Immature natural killer cell (primary cell): ENCODE measurements around the gene CMSS1. TPM values are rescaled to one million over a fixed set of nuclear protein-coding genes. Genes with fewer than 3 reads are reported as not detected.

ENCODE experiments used
- DNase-seq, 3 donors: peaks; one replicate each; pipeline ENCODE4 v3.0.0; 2022; ENCODE audit warnings: mixed read lengths in 1 of 3
- H3K27ac Mint-ChIP-seq, 6 donors: one replicate each; pipeline ENCODE4 v1.8.0; 2020; ENCODE audit warnings: mixed read lengths in 6 of 6, mild to moderate bottlenecking in 5 of 6, inconsistent platforms in 4 of 6, moderate library complexity in 3 of 6
- H3K27me3 Mint-ChIP-seq, 3 donors: one replicate each; pipeline ENCODE4 v1.8.0; 2020 to 2021; ENCODE audit warnings: low read depth in 3 of 3, mild to moderate bottlenecking in 3 of 3, mixed read lengths in 3 of 3, moderate library complexity in 3 of 3, inconsistent platforms in 1 of 3
- H3K36me3 Mint-ChIP-seq, 3 donors: one replicate each; pipeline ENCODE4 v1.8.0; 2020; ENCODE audit warnings: mixed read lengths in 3 of 3, inconsistent platforms in 2 of 3, mild to moderate bottlenecking in 2 of 3
- H3K4me1 Mint-ChIP-seq, 2 donors: one replicate each; pipeline ENCODE4 v1.8.0; 2020; ENCODE audit warnings: inconsistent platforms in 2 of 2, mild to moderate bottlenecking in 2 of 2, mixed read lengths in 2 of 2, moderate library complexity in 1 of 2
- H3K4me3 Mint-ChIP-seq, 5 donors: one replicate each; pipeline ENCODE4 v1.8.0; 2020; ENCODE audit warnings: mild to moderate bottlenecking in 5 of 5, mixed read lengths in 5 of 5, inconsistent platforms in 3 of 5, moderate library complexity in 3 of 5
- H3K9me3 Mint-ChIP-seq, 6 donors: one replicate each; pipeline ENCODE4 v1.8.0; 2020; ENCODE audit warnings: mild to moderate bottlenecking in 6 of 6, mixed read lengths in 6 of 6, inconsistent platforms in 4 of 6, moderate library complexity in 3 of 6
- polyA plus RNA-seq, 3 donors: library from polyadenylated mRNA; unstranded; fragments of 300-500 nt; fragmentation: Illumina TruSeq; gene quantifications; one replicate each; pipeline ENCODE4 v1.2.3, GENCODE V29; 2021

CMSS1 gene
- polyA plus RNA-seq, 3 donors from 2014 or later, result 12.1 to 13.4 (median 12.8) TPM

DNA sequence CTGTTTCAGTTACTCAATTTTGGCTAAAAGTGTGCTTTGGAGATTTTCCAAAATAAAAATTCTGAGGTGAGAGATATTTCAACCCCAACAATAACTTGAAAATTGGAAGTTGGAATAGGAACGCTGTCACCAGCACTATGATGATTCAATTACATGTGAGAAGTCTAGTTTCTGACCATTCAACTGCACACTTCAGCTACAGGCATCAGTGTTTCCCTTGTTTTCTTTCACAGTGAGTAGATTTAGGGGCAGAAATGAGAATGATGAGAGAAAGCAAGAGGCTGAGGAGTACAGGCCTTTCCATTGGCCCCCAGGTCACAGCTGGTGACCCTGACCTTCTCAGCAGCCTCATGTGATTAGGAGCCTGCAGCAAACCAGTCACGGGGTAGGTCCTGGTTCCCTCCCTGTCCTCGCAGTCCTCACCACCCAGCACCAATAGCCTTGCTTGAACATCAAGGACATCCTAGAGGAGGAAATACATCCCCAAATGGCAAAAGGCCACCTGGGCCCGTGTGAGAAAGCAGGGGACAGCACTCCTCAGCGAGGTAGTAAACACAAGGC lies 306.6 kb downstream of the CMSS1 start:
- no peak for DNase-seq
- H3K36me3 Mint-ChIP-seq, result no peaks in the 10 kb centered on the region
- no peaks in the 10 kb centered on the region for H3K27me3 Mint-ChIP-seq
- H3K9me3 Mint-ChIP-seq, result no peaks in the 10 kb centered on the region
- H3K27ac Mint-ChIP-seq, result no peak overlapping the region
- no peaks in the 10 kb centered on the region for H3K4me1 Mint-ChIP-seq
- H3K4me3 Mint-ChIP-seq, result no peak overlapping the region

DNA sequence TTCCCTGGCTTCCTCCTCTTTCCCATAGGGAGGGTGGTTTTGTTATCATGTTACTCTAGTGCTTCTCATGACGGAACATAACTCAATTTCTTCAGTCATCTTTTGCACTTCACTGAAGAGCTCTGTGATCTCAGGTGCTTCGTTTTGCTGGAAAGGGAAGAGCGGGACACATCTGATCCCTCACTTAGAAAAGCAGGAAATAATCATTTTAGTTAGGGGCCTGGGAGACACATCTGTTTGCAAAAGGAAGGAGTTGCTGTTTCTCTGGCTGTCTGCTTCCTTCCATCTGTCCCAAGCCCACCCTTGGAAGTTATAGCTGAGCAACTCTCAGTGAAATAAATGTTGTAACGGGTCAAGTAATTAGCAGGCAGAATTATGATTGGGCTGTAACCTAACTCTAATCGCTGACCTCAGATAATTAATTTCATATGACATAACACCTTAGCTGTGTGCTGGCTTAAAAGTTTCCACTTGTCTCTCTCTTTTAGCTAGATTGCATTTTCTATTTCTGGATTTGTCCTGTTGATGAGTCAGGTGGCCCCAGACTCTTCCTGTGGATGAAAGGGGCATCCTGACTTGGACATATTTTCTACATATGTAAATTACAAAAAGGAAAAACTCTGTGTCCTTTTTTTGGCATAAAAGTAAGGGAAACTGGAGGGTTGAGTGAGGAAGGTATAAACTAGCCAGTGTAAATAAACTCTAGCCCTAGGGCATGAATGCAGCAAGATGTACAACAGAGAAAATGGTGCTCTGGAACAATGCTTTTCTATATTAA lies 307.7 kb downstream of the CMSS1 start:
- DNase-seq, result no peak
- Mint-ChIP-seq H3K36me3 (no peaks in the 10 kb centered on the region), H3K27me3 (no peaks in the 10 kb centered on the region), H3K27ac (no peak overlapping the region), H3K4me3 (no peak overlapping the region), H3K4me1 (no peaks in the 10 kb centered on the region), H3K9me3 (no peaks in the 10 kb centered on the region)

DNA sequence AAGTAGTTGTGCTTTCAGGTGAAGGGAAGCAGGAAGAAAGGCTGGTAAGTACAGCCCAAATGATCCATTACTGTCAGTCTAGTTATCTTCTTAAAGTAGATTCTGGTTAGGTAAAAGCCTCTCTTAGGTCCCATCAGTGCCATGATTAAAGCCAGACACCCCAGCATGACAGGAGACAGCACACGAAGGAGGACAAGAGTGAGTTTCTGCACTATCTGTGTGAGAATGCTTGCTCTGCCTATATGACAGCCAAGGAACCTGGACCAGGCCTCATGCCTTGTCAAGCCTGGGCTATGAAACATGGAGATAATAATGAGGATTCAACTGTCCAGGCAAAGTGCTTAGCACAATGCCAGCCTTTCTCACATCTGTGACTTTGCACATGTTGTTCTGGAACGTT lies 310.1 kb downstream of the CMSS1 start:
- Mint-ChIP-seq H3K36me3 (no peaks in the 10 kb centered on the region), H3K4me1 (no peaks in the 10 kb centered on the region), H3K27me3 (no peaks in the 10 kb centered on the region), H3K4me3 (no peak overlapping the region), H3K27ac (no peak overlapping the region), H3K9me3 (no peaks in the 10 kb centered on the region)
- no peak for DNase-seq

DNA sequence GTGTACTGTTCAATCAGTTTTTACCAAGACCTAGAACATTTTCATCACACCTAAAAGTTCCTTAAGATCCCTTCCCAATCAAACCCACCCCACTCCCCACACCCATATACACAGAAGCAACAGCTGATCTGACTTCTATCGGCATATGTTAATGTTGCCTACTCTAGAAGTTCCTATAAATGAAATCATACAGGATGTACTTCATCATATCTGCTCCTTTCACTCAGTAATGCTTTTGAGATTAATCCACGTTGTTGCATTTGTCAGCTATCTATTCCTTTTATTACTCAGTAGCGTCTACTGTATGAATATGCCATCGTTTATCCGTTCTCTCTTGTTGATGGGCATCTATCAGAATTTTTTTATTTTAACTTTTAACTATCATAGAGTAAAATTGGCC lies 310.9 kb downstream of the CMSS1 start:
- Mint-ChIP-seq H3K27ac (no peak overlapping the region), H3K27me3 (no peaks in the 10 kb centered on the region), H3K36me3 (no peaks in the 10 kb centered on the region), H3K4me1 (no peaks in the 10 kb centered on the region), H3K4me3 (no peak overlapping the region), H3K9me3 (no peaks in the 10 kb centered on the region)
- no peak for DNase-seq

DNA sequence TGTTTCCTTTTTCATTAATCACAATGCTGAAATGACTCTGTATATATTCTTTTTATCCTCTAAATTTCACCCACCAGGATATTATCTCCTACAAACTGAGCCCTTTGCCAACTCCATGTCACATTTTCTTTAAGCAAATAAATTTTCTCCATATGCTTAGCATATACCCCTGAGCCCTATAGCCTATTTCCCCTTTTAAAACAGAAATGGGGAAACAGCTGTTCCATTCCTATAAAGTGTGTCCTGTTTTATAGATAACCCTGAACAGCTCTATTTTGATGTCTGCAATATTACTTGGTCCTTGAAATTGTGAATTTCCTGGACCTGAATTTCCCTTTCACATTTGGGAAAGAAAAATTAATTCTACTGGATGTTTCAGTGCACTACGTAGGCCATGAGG lies 312.3 kb downstream of the CMSS1 start:
- Mint-ChIP-seq H3K4me3 (no peak overlapping the region), H3K36me3 (no peaks in the 10 kb centered on the region), H3K9me3 (no peaks in the 10 kb centered on the region), H3K4me1 (no peaks in the 10 kb centered on the region), H3K27ac (no peak overlapping the region), H3K27me3 (no peaks in the 10 kb centered on the region)
- no peak for DNase-seq

DNA sequence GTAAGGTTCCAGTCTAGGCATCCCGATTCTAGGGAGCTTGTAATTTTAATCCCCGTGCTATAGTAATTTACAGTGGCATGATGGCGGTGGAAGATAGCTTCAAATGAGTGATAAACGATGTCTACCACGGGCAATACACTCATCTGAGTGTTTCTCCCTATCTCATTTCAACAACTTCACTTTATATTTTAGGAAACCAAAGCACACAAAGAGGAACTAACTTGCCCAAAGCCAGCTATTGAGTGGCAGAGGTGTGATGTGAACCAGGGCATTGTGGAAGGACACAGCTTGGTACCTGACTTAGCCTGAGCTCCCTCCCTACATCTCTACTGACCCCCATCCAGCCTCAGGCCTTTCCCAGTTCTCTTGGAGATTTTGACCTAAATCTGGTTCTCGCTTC lies 313.6 kb downstream of the CMSS1 start:
- Mint-ChIP-seq H3K27me3 (no peaks in the 10 kb centered on the region), H3K4me3 (no peak overlapping the region), H3K9me3 (no peaks in the 10 kb centered on the region), H3K4me1 (peaks cover 0 to 1% of the 10 kb centered on the region in 2 donors), H3K36me3 (no peaks in the 10 kb centered on the region), H3K27ac (no peak overlapping the region)
- DNase-seq, result no peak

DNA sequence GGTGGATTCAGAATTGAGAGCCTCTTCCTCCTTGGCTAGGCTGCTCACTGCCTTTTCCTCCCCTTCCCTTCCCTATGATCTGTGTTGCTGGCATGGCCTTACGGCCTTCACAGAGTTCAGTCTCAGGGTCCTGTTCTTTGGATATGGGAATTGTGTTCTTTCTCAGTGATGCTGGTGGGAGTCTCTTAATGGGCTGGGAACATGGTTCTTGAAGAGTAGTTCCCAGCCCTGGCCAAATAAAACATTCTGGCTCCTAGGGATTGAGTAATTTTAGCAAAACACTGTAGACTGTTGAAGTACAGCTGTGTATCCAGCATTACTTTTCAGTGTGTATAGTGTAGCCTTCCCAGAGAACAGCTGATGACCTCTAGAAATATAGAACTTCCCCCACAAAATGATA lies 319.3 kb downstream of the CMSS1 start:
- Mint-ChIP-seq H3K9me3 (no peaks in the 10 kb centered on the region), H3K4me3 (no peak overlapping the region)
- DNase-seq, result no peak

DNA sequence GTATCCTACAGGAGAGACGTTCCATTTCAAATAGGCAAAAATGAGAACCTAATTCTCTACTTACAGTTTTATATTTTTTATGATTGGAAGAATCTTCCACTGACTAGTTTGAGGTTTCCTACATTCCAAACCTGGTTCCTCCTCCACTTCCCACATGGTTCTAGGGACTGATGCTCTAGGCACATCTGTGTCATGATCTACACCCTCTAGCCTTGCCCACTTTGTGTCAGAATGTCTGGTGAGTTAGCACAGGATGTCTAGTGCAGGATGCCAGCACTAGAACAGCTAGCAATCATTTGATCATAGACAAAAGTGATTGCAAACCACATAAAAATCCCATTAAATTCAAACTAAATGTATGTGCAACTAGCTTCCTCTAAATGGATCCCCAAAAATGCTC lies 323.3 kb downstream of the CMSS1 start:
- H3K4me3 Mint-ChIP-seq, result no peak overlapping the region
- H3K36me3 Mint-ChIP-seq, result peaks cover 0 to 21% (median 7%) of the 10 kb centered on the region in 3 donors

More for the DNA sequence above, 319.3 kb downstream of the CMSS1 start:
- Mint-ChIP-seq H3K36me3 (peaks cover 0 to 10% (median 0%) of the 10 kb centered on the region in 3 donors), H3K4me1 (peaks cover 0 to 1% of the 10 kb centered on the region in 2 donors), H3K27ac (no peak overlapping the region), H3K27me3 (no peaks in the 10 kb centered on the region)

DNA sequence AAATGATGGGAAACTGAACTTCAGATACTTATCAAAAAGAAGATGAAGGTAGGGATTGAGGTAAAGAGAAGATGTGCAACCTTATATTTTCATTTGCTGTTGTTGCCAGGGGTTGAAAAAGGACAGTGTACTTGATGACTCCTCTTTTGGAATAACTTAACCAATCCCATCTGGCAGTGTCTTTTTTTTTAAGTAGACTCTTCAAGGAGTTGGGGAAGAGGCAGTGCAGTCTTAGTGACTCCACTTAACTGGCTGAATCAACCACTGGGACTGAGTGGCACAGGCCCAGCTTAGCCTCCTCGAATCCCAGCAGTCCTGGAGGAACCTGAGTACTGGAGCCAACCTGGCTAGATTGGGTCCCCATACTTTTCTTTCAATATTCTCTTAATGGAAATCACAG lies 323.9 kb downstream of the CMSS1 start:
- Mint-ChIP-seq H3K4me1 (peaks cover 0 to 2% of the 10 kb centered on the region in 2 donors), H3K27me3 (no peaks in the 10 kb centered on the region), H3K27ac (no peak overlapping the region), H3K36me3 (peaks cover 0 to 21% (median 7%) of the 10 kb centered on the region in 3 donors), H3K9me3 (peaks cover 0 to 17% (median 3%) of the 10 kb centered on the region in 6 donors), H3K4me3 (no peak overlapping the region)
- DNase-seq, result no peak

More for the DNA sequence above, 323.3 kb downstream of the CMSS1 start:
- no peaks in the 10 kb centered on the region for H3K27me3 Mint-ChIP-seq
- no peak overlapping the region for H3K27ac Mint-ChIP-seq
- peaks cover 0 to 2% of the 10 kb centered on the region in 2 donors for H3K4me1 Mint-ChIP-seq
- H3K9me3 Mint-ChIP-seq, result peaks cover 0 to 17% (median 3%) of the 10 kb centered on the region in 6 donors
- DNase-seq, result no peak

DNA sequence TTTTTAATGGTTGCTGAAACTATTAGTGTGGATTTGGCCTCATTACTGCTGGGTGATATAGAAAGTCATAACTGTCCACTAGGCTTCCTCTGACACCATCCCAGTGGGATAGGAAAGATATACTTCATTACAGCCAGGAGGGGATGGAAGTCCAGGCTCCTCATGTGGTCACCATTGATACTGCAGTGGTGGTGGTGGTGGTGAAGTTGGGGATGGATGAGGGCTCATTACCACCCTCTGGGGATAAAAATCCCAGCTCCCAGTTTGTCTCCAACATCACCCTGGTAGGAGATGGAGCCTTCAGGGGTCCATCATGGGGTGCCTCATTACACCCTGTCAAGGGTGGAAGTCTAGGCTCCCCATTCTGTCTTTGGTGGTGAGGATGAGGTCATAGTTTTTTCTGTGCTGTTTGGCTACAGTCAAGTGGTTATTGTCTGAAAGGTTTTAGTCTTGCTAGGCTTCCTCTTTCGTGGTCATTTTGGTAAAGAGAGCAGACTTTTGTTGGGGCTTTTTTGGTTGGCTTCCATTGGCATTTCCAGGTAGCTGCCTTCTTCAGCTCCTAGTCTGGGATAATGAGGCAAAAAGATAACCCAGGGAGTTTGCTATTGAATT lies 326.7 kb downstream of the CMSS1 start:
- no peak overlapping the region for H3K27ac Mint-ChIP-seq

DNA sequence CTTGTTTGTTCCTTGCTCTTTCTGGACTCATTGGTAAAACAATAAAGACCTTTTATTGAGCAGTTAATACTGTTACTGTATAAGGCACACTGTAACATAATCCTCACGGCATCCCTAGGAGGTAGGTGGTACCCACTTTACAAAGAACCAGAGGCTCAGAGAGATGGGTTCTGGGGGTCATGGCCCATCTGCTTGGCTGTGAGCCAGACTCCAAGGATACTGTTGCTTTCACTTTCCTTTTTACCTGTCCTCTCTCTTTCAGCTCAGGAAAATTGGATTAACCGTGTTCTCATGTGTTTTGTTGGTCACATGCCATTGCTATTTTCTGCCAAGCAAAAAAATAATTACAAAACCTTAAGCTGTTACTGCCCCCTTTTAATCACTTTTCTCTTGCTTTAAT lies 331.5 kb downstream of the CMSS1 start:
- no peak overlapping the region for H3K27ac Mint-ChIP-seq

More for the DNA sequence above, 326.7 kb downstream of the CMSS1 start:
- Mint-ChIP-seq H3K9me3 (peaks cover 0 to 17% (median 3%) of the 10 kb centered on the region in 6 donors), H3K4me1 (peaks cover 0 to 2% of the 10 kb centered on the region in 2 donors), H3K36me3 (peaks cover 0 to 18% (median 11%) of the 10 kb centered on the region in 3 donors), H3K4me3 (no peak overlapping the region), H3K27me3 (no peaks in the 10 kb centered on the region)
- DNase-seq, result no peak

DNA sequence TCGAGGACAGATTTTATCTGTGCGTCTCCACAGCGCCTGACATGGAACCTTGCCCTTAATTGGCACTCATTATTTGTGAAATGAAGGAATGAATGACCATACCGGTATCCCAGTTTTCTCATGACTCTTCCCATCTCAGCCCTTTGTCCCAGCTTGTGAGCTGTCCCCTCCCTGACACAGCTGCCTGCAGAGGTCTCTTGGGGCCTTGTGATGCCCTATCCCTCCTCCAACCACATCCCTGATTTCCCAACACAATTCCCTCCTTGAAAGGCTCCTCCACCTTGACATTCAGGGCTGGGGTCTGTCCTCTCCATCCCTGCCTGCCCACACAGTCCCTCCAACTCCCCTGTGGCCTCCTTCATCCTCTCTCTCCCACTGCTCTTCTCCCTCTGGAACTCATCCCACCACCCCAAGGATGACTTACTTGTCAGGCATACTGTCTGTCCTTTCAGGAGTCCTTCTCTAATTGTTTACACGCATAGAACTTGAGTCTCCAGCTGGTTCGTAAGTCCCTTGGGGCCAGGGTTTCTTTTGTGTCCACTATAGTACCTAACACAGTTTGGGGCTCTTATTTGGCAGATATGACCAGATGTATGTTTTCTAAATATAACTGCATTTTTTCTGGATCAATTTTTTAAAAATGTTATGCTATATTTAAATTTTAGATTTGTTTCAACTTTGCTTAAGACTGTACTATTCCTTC lies 332.2 kb downstream of the CMSS1 start:
- Mint-ChIP-seq H3K9me3 (peaks cover 0 to 2% (median under 1%) of the 10 kb centered on the region in 6 donors), H3K27ac (no peak overlapping the region), H3K36me3 (peaks cover 6 to 35% (median 15%) of the 10 kb centered on the region in 3 donors), H3K27me3 (no peaks in the 10 kb centered on the region), H3K4me3 (no peak overlapping the region), H3K4me1 (no peaks in the 10 kb centered on the region)
- no peak for DNase-seq

More for the DNA sequence above, 331.5 kb downstream of the CMSS1 start:
- Mint-ChIP-seq H3K4me1 (peaks cover 0 to 2% of the 10 kb centered on the region in 2 donors), H3K9me3 (no peaks in the 10 kb centered on the region), H3K27me3 (no peaks in the 10 kb centered on the region), H3K36me3 (peaks cover 5 to 35% (median 14%) of the 10 kb centered on the region in 3 donors), H3K4me3 (no peak overlapping the region)
- DNase-seq, result no peak

DNA sequence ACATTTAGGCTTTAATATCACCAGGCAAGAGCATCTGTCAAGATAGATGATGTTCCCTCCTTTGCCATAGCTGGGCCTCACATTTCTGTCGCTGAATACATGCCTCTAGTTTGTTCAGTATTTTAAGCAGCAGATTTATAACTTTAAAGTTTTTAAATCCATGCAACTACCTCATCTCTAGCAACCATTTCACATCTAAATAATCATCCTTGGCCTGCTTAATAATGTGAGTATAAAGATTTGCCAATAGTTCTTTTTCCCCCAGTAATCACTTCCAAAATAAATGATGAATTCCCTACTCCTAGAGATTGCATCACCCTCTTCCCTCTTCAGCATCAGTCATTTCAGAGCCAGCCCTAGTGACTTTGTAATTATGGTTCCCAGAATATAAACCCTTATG lies 332.8 kb downstream of the CMSS1 start:
- H3K27me3 Mint-ChIP-seq, result no peaks in the 10 kb centered on the region
- DNase-seq, result no peak
- no peak overlapping the region for H3K27ac Mint-ChIP-seq
- H3K4me3 Mint-ChIP-seq, result no peak overlapping the region
- peaks cover 0 to 8% (median 6%) of the 10 kb centered on the region in 6 donors for H3K9me3 Mint-ChIP-seq
- peaks cover 12 to 41% (median 21%) of the 10 kb centered on the region in 3 donors for H3K36me3 Mint-ChIP-seq
- no peaks in the 10 kb centered on the region for H3K4me1 Mint-ChIP-seq
